ENCODE results near the gene IGFL4. TPM values are rescaled to one million over a fixed set of nuclear protein-coding genes. Genes with fewer than 3 reads are reported as not detected.

The IGFL4 gene
- total RNA-seq, 1 donor from 2014 or later, result 1.3 TPM

DNA sequence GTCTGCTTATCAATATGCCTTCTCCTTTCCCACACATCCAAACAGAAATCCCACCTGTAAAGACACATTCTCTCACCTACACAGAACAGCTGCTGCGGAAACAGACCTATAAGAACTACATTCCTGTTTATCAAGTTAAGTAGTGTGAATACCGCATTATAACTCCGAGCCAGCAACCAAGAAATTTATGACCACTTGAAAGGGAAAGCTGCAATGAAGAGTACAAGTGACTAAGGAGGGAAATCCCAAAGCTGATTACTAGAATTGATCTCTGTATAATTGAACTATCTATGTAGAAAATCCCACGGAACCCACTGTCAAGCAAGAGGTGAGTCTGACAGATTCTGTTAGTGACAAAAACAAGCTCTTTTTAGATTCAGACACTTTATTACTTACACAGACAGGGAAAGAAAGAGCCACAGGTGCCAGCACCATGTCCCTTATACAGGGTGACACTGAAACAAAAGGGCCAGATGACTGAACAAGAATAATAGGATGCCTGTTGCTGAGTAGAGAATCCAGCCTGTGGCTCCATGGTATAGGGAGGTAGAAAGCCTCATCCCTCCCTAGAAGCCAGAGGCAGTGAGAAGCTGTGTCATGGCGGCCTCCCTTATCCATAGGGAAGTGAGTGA, 1.6 kb upstream of the IGFL4 start:
- no peak for DNase-seq (ENCODE audit: extremely low spot score, unreplicated experiment)
- H3K4me1 Mint-ChIP-seq (ENCODE audit: unreplicated experiment), result peaks cover 10% of the 10 kb centered on the region
- TF ChIP-seq CTCF (conservative IDR thresholded peaks at IDR 0.05), result no peak
- H3K4me3 Mint-ChIP-seq, result no peak overlapping the region
- peaks cover 5% of the 10 kb centered on the region for H3K36me3 Mint-ChIP-seq
- no peak overlapping the region for H3K27ac Mint-ChIP-seq
- peaks cover 12% of the 10 kb centered on the region for H3K27me3 Mint-ChIP-seq
- H3K9me3 Mint-ChIP-seq, result peaks cover 21% of the 10 kb centered on the region

GRCh38 chr19:46040125-46040524, 677 bp downstream of the IGFL4 start:
- no peaks in the 10 kb centered on the region for H3K27me3 Mint-ChIP-seq
- H3K4me3 Mint-ChIP-seq, result no peak overlapping the region
- H3K27ac Mint-ChIP-seq, result no peak overlapping the region
- H3K36me3 Mint-ChIP-seq, result peaks cover 5% of the 10 kb centered on the region
- peaks cover 13% of the 10 kb centered on the region for H3K9me3 Mint-ChIP-seq
- no peak for TF ChIP-seq CTCF (conservative IDR thresholded peaks at IDR 0.05)
- peaks cover 10% of the 10 kb centered on the region for H3K4me1 Mint-ChIP-seq (ENCODE audit: unreplicated experiment)
- no peak for DNase-seq (ENCODE audit: extremely low spot score, unreplicated experiment)

- Mint-ChIP-seq H3K9me3 (no peaks in the 10 kb centered on the region), H3K36me3 (no peaks in the 10 kb centered on the region), H3K27ac (no peak overlapping the region), H3K4me3 (no peak overlapping the region), H3K4me1 (ENCODE audit: unreplicated experiment) (peaks cover 10% of the 10 kb centered on the region), H3K27me3 (no peaks in the 10 kb centered on the region)
- DNase-seq (ENCODE audit: extremely low spot score, unreplicated experiment), result no peak
- TF ChIP-seq CTCF (conservative IDR thresholded peaks at IDR 0.05), result no peak
These were observed 4.1 kb downstream of the IGFL4 start for GRCh38 chr19:46036744-46037128.

- peaks cover 10% of the 10 kb centered on the region for H3K4me1 Mint-ChIP-seq (ENCODE audit: unreplicated experiment)
These were observed 4.6 kb downstream of the IGFL4 start for GRCh38 chr19:46035986-46036743.

GRCh38 chr19:46035546-46035945, 5.3 kb downstream of the IGFL4 start:
- Mint-ChIP-seq H3K9me3 (no peaks in the 10 kb centered on the region), H3K27ac (no peak overlapping the region), H3K4me3 (no peak overlapping the region), H3K4me1 (ENCODE audit: unreplicated experiment) (peaks cover 10% of the 10 kb centered on the region), H3K27me3 (no peaks in the 10 kb centered on the region), H3K36me3 (no peaks in the 10 kb centered on the region)
- DNase-seq (ENCODE audit: extremely low spot score, unreplicated experiment), result no peak
- TF ChIP-seq CTCF (conservative IDR thresholded peaks at IDR 0.05), result no peak

More at GRCh38 chr19:46035986-46036743, 4.6 kb downstream of the IGFL4 start:
- H3K36me3 Mint-ChIP-seq, result no peaks in the 10 kb centered on the region
- H3K4me3 Mint-ChIP-seq, result no peak overlapping the region
- no peaks in the 10 kb centered on the region for H3K9me3 Mint-ChIP-seq
- TF ChIP-seq CTCF (conservative IDR thresholded peaks at IDR 0.05), result no peak
- no peak for DNase-seq (ENCODE audit: extremely low spot score, unreplicated experiment)
- no peaks in the 10 kb centered on the region for H3K27me3 Mint-ChIP-seq
- no peak overlapping the region for H3K27ac Mint-ChIP-seq
